GM18870 (cell line): ENCODE results near the gene USH1C.

Source experiments
- ATAC-seq: cut with Tn5 transposase; IDR thresholded peaks from one replicate; pipeline ENCODE4 v1.9.1; 2021; ENCODE audit warnings: moderate library complexity; ENCODE audit not compliant: unreplicated experiment

USH1C gene

DNA sequence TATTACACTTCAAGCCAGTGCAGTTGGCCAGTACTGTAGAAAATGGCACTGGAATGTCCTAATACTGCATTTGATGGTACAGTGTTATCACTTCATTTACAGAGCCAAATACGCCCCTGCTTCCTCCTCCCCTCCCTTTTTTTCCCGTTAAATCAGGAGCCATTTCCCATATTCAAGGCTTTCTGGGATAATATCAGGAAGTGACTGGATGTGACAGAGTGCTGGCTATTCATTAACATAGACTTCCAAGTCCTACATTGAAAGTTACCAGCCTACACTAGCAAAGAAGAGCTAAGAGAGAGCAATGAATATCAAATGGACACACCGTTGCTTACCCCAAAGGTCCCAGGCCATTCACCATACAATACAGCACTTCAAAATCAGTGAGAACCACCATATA, 35.4 kb downstream of the USH1C start:
- no peak for ATAC-seq

DNA sequence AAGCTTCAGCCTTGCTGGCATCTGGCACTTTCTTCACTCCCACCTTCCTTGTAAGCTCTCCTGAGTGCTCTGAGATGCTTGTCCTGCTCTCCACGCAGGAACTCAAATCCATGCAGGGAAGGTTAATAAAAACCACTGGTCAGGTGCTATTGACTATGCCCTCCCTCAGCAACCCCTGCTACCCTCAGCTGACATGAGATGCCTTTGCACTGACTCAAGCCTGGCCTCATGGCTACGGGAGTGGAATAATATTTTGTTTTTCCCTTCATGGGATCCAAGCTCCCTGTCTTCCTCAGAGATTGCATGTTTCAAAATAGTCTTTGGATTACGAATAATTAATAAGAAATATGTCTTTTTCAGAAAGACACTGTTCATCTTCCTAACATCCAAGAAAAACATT, 35.9 kb downstream of the USH1C start:
- ATAC-seq: no peak

DNA sequence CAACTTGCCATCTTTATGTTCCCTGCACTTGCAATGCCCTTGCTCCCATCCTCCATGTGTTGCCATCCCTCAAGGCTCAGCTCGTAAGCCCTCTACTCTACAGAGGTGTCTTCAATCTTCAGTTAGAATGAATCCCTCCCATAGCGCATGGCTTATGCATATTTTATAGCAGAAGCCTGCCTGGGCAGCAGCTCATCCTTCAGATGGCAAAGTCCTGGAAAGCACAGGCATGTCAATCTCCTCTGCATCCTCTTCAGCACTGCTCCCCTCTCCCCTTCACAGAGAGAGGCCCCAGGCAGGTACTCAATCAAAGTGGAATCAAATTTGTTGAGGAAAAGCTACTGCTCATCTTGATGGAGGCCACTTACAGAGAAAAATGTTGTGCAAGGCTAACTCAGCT, 36.4 kb downstream of the USH1C start:
- no peak for ATAC-seq

DNA sequence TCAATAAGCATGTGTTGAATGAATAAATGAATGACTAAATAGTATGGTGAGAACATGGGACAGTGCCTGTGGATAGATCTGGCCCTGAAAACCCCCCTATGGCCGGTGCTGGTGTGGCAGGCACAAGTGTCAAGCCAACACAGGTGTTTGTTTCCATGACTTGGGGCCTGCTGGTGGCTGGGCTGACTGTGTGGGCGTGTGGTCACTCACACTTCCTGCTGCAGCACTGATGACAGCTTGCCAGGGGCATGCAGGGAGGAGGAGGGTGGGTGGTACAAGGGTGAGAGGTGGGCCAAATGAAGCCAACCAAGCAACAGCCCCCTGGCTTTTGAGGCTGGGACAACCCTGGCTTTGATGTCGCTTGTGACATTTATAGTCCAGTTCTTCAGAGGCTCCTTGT, 37.3 kb downstream of the USH1C start:
- no peak for ATAC-seq

DNA sequence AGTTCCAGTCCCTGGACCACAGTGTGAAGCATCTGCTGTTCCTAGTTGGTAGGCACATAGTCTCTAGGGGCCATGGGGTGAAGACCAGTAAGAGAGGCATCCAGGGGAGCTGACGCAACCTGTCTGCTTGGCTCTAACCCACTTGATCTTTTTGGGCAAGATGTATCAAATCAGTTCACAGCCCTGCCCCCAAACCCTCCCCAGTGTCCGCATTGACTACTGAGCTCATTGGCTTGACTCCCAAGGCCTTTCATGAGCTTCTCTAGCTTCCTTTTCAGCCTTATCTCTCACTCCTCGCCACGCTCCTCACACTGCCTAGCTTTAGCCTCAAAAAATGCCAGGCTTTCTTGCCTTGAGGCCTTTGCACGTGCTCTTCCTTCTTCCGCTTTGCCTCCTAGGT, 37.9 kb downstream of the USH1C start:
- ATAC-seq: no peak

DNA sequence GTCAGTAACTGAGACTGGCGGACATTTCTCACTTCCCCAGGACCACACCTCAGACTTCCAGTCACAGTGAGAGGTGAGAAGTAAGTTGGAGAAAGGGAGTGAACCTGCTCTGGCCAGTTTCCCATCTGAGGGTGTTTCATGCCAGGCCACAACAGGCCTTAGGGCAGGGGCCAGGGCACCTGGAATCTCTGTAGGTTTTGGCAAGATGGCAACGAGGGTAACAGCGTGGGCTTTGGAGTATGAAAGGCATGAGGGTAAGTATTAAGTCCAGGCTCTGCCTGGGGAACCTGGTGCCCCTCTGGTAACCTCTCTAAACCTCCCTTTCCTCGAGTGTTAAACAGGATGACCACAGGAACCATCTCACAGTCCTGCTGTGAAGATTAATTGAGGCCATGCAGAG, 39.1 kb downstream of the USH1C start:
- no peak for ATAC-seq

DNA sequence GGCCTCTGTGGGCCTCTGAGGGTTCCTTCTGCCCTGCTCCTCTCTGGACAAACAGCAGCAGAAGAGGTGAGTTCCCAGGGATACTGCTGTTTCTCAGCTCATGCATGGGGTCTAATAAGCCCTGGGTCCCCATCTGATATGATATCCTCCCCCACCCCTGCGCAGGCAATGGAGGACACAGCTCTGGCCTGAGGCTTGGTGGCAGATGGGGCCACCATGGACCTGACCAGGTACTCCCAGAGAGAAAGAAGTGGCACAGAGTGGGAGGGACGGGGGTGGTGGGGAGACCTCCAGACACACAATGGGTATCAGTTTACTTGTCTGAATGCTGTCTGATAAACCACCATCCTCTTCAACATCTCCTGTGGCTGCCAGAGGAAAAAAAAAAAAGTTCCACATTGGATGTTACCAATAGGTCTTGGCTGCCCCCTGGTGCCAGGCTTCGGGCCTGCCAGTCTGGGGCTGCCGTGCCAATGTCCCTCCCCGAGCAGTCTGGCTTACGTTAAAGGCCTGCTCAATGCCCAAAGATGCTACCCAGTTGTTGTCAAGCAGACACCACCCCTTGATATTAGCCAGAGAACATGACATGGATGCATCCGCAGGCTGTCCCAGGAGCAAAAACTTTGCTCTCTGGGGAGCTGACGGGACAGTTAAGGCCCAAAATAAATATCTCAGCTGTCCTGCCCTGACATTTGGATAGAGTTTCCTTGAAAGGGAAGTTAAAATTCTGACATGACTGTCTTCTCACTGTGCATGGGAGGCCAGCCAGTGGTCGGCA, 39.7 kb downstream of the USH1C start:
- no peak for ATAC-seq

DNA sequence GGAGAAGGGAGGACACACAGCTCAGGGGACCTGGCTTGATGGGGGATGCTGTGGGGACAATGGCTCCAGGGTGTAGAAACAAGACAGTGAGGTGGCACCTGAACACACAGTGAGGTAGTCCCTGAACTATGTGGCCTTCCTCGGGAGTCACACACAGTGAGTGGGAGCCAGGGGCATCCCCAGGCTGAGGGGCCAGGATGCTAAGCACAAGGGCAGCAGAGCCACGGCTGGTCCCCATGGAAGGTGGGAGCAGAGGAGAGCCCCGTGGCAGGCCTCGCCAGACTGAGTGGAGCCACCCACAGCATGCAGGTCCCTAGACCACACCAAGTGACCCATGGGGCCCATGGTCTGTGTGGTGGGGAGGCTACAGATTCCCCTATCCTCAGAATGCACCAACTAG, 41.6 kb downstream of the USH1C start:
- ATAC-seq: no peak

DNA sequence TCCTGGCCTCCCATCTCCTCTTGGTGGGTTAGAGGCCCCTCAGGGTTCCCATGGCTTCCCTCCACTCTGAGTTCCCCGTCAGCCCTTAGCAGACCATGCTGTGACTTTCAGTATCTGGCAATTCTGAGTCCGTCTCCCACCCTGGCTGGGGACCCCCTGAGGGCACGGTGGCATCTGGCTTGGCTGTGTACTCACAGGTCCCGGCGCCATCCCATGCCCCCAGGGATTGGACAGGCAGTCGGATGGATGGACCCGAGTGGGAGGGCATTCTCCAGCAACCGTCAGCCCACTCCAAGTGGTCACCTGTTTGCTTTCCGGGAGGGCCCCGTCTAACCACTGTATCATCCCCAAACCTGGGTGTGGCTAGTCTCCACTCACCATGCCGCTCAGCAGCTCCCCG, 43.5 kb downstream of the USH1C start:
- ATAC-seq: no peak

DNA sequence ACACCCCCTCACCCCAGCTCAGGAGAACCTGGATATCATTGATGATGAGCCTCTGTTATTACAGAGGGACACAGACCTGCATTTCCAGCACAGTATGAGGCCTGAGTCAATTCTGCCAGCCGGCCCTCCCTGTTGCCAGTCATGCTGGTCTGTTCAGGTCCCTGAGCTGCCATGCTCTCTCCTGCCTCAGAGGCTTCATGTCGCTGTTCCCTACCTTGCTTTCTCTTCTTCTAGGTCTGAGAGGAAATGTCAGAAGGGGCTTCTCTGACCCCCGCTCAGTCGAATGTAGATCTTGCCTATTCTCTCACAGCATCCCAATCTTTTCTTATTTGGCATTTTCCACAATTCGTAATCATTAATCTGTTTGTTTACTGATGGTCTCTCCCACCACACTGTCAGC, 45.7 kb downstream of the USH1C start:
- no peak for ATAC-seq

DNA sequence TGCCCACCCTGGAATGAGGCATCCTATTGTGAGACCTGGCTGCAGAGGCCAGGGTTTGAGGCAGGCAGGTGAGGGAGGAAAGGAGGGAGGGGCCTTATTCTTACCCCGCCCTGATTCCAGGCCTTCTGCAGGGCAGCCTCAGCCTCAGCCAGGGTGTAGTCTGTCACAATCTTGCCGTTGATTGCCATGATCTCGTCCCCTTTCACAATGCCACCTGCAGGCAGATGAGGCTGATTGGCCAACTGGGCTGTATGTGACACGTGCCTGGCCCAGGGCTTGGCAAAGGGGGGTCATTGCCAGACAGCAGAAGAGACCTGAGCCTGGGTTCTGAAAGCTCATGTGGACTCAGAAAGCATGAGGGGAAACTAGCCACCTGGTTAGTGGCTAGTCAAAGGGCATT, 46.2 kb downstream of the USH1C start:
- no peak for ATAC-seq

DNA sequence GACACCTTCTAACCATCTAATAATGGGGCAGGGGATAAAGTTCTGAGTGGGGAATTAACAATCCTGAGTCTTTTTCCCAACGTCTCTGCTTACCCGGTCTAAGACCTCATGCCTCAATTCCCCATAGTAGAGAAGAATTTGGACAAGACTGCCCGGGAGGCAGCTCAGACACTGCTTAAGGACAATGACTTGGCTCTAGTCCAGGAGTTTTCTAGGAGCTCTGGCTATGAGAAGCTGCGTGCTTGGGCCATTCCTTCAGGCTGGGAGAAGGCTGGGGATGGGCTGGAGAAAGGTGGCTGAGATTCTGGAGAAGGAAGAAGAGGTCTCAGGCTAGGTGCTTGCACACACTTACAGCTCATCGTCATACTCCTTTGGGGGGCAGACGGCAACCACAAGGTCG, 47.8 kb downstream of the USH1C start:
- no peak for ATAC-seq

DNA sequence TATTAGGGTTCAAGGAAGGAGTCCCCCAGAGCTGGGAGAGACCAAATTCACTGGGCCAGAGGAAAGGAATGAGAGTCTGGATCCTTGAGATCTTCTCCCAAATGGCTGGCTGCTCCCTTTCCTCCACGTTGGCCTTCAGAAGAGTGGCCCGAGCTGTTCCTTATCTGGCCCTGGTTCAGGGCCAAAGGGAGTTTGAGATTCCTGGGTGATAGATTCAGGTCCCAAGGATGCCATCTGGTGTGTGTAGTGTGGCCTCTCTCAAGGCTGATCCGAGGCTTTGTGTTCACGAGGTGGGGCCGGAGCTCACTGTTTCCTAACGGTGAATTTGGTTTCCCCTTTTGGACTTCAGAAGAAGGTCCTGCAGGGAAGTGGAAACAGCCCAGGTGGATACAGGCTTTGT, 50.2 kb downstream of the USH1C start:
- ATAC-seq: no peak

DNA sequence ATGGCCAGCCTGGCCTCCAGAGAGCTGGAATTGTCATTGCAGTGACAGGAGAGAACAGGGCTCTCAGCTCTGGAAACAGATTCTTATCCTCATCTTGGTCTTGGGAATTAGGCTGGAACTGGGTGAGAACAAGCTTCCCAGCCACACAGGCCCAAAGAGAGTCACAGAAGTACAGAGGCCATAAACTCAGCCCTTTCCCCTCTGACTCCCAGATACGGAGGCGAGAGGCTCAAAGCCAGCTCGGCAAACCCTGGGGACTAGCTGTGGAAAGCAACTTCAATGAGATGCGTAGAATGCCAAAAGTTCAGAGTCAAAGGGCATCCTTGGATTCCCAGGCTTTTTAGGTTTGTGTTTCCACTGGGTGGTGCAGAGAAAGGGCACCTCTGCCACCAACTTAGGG, 53.3 kb downstream of the USH1C start:
- no peak for ATAC-seq

DNA sequence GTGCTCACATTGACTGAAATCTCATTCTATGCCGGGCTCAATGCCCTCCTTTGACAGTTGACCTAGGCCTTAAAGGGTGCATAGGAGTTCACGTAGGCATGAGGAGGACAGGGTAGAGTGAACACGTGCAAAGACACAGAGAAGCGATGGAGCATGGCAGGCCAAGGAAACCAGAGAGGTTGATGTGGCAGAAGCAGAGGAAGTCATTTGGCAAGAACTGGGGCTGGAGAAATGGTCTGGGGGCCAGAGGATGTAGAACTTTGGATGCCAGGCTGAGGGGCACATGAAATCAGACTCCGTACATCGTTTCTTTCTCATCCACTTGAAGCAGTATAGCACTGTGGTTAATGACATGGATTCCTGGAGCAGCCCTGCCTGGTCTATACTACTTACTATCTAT, 54.0 kb downstream of the USH1C start:
- no peak for ATAC-seq

DNA sequence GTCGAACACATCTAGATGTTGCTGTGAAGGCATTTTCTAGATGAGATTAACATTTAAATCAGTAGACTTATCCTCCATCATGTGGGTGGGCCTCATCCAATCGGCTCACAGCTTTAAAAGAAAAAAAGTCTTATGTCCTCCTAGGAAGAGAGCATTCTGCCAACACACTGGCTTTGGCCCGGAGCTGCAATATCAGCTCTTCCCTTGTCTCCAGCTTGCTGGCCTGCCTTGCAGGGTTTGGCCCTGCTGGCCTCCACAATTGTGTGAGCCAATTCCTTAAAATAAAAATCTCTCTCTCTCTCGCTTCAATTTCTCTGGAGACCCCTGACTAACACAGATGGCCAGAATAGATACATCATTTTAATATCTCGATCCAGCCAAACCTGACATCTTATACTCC, 54.5 kb downstream of the USH1C start:
- no peak for ATAC-seq

DNA sequence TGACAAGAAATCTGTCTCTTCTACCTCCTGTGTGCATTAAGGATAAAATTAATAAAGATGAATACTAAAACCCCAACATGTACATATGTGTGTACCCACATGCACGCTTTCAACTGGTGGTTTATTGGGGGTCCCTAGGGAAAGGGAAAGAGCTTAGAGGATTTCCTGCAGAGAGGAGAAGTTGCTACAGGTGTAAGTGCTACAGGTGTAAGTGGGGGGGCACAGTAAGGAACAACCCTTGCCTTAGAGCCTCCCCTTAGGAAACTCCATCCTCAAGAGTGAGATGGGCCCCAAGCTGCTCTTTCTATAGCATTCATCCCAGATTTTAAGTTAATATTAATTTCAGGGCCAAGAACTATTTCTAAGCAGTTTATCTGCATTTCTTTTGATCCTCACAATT, 55.7 kb downstream of the USH1C start:
- no peak for ATAC-seq

DNA sequence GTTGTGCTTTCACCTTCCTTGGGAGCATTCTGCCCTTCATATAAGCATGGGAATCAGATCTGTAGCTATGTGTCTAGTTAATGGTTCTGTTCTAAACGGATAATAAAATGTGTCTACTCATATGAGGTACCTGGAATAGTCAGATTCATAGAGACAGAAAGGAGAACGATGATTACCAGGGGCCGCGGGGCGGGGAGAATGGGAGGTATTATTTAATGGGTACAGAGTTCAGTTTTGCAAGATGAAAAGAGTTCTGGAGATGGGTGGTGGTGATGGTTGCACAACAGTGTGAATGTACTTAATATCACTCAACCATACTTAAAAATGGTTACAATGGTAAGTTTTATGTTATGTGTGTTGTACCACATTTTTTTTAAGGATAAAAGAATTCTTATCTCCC, 57.6 kb downstream of the USH1C start:
- no peak for ATAC-seq

DNA sequence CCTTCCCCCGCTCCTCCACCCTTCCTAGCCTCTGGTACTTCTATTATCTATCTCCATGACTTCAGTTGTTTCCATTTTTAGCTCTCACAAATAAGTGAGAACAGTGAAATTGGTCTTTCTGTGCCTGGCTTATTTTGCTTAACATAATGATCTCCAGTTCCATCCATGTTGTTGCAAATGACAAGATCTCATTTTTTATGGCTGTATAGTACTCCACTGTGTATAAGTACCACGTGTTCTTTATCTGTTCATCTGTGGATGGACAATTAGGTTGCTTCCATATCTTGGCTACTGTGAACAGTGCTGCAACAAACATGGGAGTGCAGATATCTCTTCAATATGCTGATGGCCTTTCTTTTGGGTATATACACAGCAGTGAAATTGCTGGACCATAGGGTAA, 60.7 kb downstream of the USH1C start:
- ATAC-seq: no peak

DNA sequence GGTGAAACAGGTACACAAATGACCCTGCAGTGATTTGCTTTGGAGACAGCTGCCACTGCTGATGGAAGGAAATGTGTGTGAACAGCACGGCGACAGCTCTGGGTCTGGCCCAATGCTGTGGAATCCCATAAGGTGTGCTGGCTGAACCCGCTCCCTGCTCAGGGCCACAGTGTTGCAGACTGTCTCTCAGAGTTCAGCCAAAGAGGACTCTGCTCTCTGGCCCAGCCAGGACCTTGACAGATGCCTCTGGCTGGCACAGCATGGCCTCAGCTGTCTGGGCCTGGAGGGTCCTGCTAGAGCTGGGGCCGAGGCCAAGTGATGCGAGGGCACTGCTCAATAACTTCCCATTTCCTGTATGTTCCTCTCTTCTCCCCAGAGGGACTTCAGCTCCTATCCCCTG, 62.3 kb downstream of the USH1C start:
- no peak for ATAC-seq

DNA sequence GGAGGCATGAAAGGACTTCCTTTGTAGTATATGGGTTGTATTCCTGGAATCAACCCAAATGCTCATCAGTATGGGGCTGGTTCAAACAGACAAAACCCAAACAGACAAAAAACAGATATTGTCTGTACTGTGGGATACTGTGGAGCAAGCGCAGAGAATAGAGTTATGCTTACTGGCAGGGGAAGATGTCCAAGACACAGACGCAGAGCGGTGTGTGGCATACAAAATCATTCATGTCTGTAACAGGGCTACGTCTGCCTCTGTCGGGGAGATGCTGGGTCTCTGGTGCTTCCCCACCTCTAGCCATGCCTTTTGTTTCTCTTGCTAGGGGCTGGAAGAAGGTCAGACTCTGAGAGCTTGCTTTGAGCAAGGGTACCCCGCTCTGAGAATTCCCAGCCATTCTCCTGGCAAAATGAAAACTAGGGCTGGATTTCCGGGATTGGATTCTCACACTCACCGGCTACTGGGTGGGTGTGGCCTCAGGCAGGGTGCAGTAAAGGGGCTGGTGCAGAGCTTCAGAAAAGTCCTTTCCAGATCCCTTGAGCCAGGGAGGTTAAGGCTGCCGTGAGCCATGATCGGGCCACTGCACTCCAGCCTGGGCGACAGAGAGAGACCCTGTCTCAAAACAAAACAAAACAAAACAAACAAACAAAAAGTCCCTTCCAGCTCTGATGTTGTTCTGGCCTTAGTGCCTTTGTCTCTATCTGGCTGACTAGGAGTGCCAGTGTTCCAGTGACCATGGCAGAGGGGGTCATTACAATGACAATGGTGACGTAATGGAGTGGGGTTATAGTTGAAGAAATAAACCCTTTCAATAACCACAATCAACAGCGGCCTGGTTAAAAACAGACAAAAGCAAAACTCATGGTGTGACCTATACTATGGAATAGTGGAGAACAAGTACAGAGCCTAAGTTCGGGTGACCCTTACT, 64.7 kb downstream of the USH1C start:
- ATAC-seq: no peak

DNA sequence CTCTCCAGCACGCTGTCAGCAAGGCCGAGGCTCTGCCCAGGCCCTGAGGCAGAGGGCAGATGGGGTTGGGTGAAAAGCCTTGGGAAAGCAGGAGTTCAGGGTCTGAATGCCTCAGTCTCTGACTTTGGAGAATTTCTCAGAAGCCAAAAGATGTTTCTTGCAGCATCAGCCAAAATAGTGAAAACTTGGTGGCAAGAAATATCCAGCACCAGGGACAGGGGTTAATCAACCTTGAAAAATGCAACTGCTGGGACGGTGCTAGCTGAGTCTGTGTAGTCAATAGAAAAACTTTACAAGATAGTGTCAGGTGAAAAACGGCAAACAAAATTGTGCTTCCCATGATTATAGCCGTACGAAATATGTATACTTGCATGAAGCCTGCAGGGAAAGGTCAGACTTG, 66.1 kb downstream of the USH1C start:
- ATAC-seq: no peak
